DND-41 (cell line): Measurements from ENCODE around the gene RAD51B.

ENCODE experiments used
- ATAC-seq: fragments of 200-7000 bp; cut with Tn5 transposase; 3 replicates; pipeline ENCODE4 v1.9.1; 2021; ENCODE audit warnings: low read depth; ENCODE audit not compliant: insufficient read depth
- DNase-seq: peaks from one replicate; pipeline ENCODE4 v3.0.0-alpha.2; 2020
- H2AFZ ChIP-seq: 2 replicates; pipeline ENCODE4 v1.6.0; 2012; ENCODE audit warnings: low read depth, low read length
- H3K27ac ChIP-seq: 2 replicates; pipeline ENCODE4 v1.5.1; 2012; ENCODE audit warnings: low read length, inconsistent platforms
- H3K27me3 ChIP-seq: fragments of 200-600 bp; sonication (generic); 2 replicates; pipeline ENCODE4 v1.6.0; 2012; ENCODE audit warnings: low read length, mild to moderate bottlenecking, inconsistent platforms; ENCODE audit not compliant: insufficient read depth, poor library complexity
- H3K36me3 ChIP-seq: 2 replicates; pipeline ENCODE4 v1.5.1; 2012; ENCODE audit warnings: low read length, inconsistent platforms; ENCODE audit not compliant: insufficient read depth
- H3K4me1 ChIP-seq: 2 replicates; pipeline ENCODE4 v1.5.1; 2012; ENCODE audit warnings: mild to moderate bottlenecking, low read length; ENCODE audit not compliant: insufficient read depth
- H3K4me2 ChIP-seq: 2 replicates; pipeline ENCODE4 v1.6.0; 2012; ENCODE audit warnings: mild to moderate bottlenecking, moderate library complexity, low read length, inconsistent platforms; ENCODE audit not compliant: insufficient read depth
- H3K4me3 ChIP-seq, 2 experiments: fragments of 200-600 bp in 1 of 2; shearing (Covaris generic) in 1 of 2; 2 replicates each; pipeline ENCODE4 v1.5.1; 2012 to 2016; ENCODE audit warnings: inconsistent platforms in 2 of 2, low read length in 2 of 2, mild to moderate bottlenecking in 2 of 2, low read depth in 1 of 2, moderate library complexity in 1 of 2
- H3K79me2 ChIP-seq: 2 replicates; pipeline ENCODE4 v1.6.0; 2012; ENCODE audit warnings: low read length, inconsistent platforms; ENCODE audit not compliant: insufficient read depth
- H3K9ac ChIP-seq: 2 replicates; pipeline ENCODE4 v1.6.0; 2012; ENCODE audit warnings: low read depth, mild to moderate bottlenecking, inconsistent platforms, low read length, moderate library complexity
- H3K9me3 ChIP-seq: 2 replicates; pipeline ENCODE4 v1.5.1; 2012; ENCODE audit warnings: low read length, moderate library complexity, mild to moderate bottlenecking, inconsistent platforms; ENCODE audit not compliant: insufficient read depth, severe bottlenecking
- H4K20me1 ChIP-seq: 2 replicates; pipeline ENCODE4 v1.6.0; 2012; ENCODE audit warnings: low read length; ENCODE audit not compliant: insufficient read depth
- EZH2 ChIP-seq: IDR thresholded peaks from 3 replicates; pipeline ENCODE4 v1.6.1; 2012; ENCODE audit warnings: borderline replicate concordance, low read depth, mild to moderate bottlenecking, moderate library complexity, low read length, inconsistent platforms; ENCODE audit not compliant: severe bottlenecking
- TF ChIP-seq, protein P1 (sequence below): IDR thresholded peaks from 2 replicates; pipeline ENCODE4 v1.5.1; 2012; ENCODE audit warnings: borderline replicate concordance, low read length, moderate library complexity, mild to moderate bottlenecking; ENCODE audit not compliant: poor library complexity, severe bottlenecking; ENCODE audit errors: extremely low read depth

RAD51B gene

DNA sequence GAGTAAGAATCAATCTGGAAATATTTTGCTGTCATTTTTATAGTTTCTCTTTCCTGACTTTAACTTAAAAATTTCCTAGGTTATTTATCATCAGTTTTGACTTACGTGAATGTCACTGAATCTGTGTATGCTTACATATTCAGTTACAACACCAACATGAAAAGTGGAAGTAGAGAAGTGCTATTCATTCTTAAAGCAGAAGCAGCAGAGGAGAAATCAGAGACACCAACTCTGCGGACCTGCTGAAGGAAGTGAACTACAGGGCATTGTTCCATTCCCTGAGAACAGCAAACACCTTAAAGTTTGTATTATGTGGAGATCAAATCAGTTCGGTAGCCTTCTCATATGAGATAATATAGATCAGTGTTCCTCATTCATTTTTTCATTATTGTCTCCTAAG is 34.1 kb downstream of the RAD51B start:
- H3K4me3 ChIP-seq, result no peak overlapping the region
- no peak overlapping the region for H2AFZ ChIP-seq
- H3K27ac ChIP-seq, result no peak overlapping the region
- 0 out of 2 replicates have a peak, but pooled peaks cover 2% of the 10 kb centered on the region for H3K36me3 ChIP-seq
- H3K79me2 ChIP-seq, result peaks cover 10% of the 10 kb centered on the region; the same call in 1 of the 2 replicates
- H3K4me1 ChIP-seq, result no peaks in the 10 kb centered on the region
- TF ChIP-seq, protein P1, sequence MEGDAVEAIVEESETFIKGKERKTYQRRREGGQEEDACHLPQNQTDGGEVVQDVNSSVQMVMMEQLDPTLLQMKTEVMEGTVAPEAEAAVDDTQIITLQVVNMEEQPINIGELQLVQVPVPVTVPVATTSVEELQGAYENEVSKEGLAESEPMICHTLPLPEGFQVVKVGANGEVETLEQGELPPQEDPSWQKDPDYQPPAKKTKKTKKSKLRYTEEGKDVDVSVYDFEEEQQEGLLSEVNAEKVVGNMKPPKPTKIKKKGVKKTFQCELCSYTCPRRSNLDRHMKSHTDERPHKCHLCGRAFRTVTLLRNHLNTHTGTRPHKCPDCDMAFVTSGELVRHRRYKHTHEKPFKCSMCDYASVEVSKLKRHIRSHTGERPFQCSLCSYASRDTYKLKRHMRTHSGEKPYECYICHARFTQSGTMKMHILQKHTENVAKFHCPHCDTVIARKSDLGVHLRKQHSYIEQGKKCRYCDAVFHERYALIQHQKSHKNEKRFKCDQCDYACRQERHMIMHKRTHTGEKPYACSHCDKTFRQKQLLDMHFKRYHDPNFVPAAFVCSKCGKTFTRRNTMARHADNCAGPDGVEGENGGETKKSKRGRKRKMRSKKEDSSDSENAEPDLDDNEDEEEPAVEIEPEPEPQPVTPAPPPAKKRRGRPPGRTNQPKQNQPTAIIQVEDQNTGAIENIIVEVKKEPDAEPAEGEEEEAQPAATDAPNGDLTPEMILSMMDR, result no peak
- no peak for TF ChIP-seq EZH2
- H3K9ac ChIP-seq, result no peak overlapping the region
- no peaks in the 10 kb centered on the region for H3K9me3 ChIP-seq
- peaks cover 12% of the 10 kb centered on the region for H4K20me1 ChIP-seq
- H3K27me3 ChIP-seq, result no peaks in the 10 kb centered on the region
- H3K4me2 ChIP-seq, result no peak overlapping the region
- ATAC-seq (no peak), DNase-seq (no peak)

GRCh38 chr14:67856827-67857226 is 37.2 kb downstream of the RAD51B start:
- Histone ChIP-seq H3K4me3 (no peak overlapping the region), H3K36me3 (0 out of 2 replicates have a peak, but pooled peaks cover 2% of the 10 kb centered on the region), H3K4me1 (no peaks in the 10 kb centered on the region), H3K27me3 (no peaks in the 10 kb centered on the region), H3K9me3 (no peaks in the 10 kb centered on the region), H2AFZ (no peak overlapping the region), H3K27ac (no peak overlapping the region), H4K20me1 (peaks cover 6% of the 10 kb centered on the region), H3K4me2 (no peak overlapping the region), H3K9ac (no peak overlapping the region), H3K79me2 (no peaks in the 10 kb centered on the region)
- DNase-seq (no peak), ATAC-seq (no peak)
- TF ChIP-seq, protein P1, result no peak
- TF ChIP-seq EZH2, result no peak

DNA sequence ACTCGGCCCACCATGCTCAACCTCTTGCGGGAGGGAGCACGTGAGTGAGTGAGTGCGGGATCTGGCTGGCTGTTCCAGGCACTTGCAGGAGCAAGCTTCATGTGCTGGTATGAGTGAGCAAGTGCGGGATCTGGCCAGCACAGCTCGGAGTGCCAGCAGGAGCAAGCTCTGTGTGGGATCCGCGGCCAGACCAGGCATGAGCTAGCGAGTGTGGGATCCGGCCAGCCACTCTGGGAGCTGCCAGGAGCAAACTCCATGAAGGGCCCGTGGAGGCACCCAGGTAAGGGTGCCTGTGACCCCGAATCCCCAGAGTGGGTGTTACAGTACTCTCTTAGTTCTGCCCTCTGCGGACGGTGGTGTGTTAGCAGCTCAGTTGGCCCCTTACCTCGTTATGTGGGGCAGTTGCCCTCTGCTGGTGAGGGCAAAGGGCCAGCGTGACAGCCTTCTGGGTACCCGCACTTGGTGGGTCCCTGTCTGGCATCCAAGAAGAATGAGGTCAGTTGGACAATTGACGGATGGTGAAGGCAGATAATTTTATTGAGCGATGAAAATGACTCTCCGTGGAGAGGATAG is 38.3 kb downstream of the RAD51B start:
- H3K4me2 ChIP-seq, result no peak overlapping the region
- H3K27ac ChIP-seq, result no peak overlapping the region
- DNase-seq (no peak), ATAC-seq (no peak)
- no peak overlapping the region for H3K9ac ChIP-seq
- no peaks in the 10 kb centered on the region for H3K4me1 ChIP-seq
- no peaks in the 10 kb centered on the region for H3K36me3 ChIP-seq
- TF ChIP-seq, protein P1, result no peak
- TF ChIP-seq EZH2, result no peak
- no peaks in the 10 kb centered on the region for H3K9me3 ChIP-seq
- H4K20me1 ChIP-seq, result no peaks in the 10 kb centered on the region
- H3K4me3 ChIP-seq, result no peak overlapping the region
- no peaks in the 10 kb centered on the region for H3K79me2 ChIP-seq
- no peaks in the 10 kb centered on the region for H3K27me3 ChIP-seq
- H2AFZ ChIP-seq, result no peak overlapping the region
